Right cardiac atrium (tissue), 5 donors: ENCODE data around the gene DENND1A. TPM values are rescaled to one million over a fixed set of nuclear protein-coding genes. Genes with fewer than 3 reads are reported as not detected.

Source experiments
- ATAC-seq, 2 donors: fragments of 200-7000 bp; cut with Tn5 transposase; one replicate each; pipeline versions ENCODE4 v1.8.0 to v1.9.1; 2020; ENCODE audit warnings: moderate library complexity in 2 of 2, mild to moderate bottlenecking in 1 of 2
- DNase-seq, 3 donors: peaks; one replicate each; pipeline ENCODE4 v3.0.0-alpha.2; 2020
- H3K27ac ChIP-seq: one replicate; pipeline ENCODE4 v1.5.1; 2013; ENCODE audit warnings: mild to moderate bottlenecking, low read length, control low read depth, moderate library complexity
- H3K27me3 ChIP-seq: one replicate; pipeline ENCODE4 v1.6.1; 2013; ENCODE audit not compliant: control insufficient read depth, insufficient read depth
- H3K4me1 ChIP-seq: one replicate; pipeline ENCODE4 v1.6.1; 2013; ENCODE audit warnings: low read length; ENCODE audit not compliant: control insufficient read depth, insufficient read depth
- H3K4me3 ChIP-seq: one replicate; pipeline ENCODE4 v1.5.1; 2013; ENCODE audit warnings: low read length, control low read depth
- H3K9me3 ChIP-seq: one replicate; pipeline ENCODE4 v1.6.1; 2013; ENCODE audit warnings: low read length; ENCODE audit not compliant: control insufficient read depth
- WGBS: extraction: QIAGEN DNeasy Blood & Tissue Kit; methylation state at CpG from one replicate; pipeline ENCODE4 v1.1.7; 2013; 5-methylcytosine and 5-hydroxymethylcytosine counted together
- intact Hi-C, 4 donors: fragments of 100-400 bp; cut with DNase I; formaldehyde crosslinking; loops; one replicate each; pipeline versions ENCODE4 v1.11.0 to v1.14.0; 2022 to 2023
- polyA plus RNA-seq: library from polyadenylated mRNA; stranded (reverse); fragments of 200-250 nt; gene quantifications from one replicate; pipeline ENCODE4 v1.2.3, GENCODE V29; 2013
- total RNA-seq, 4 donors: library from RNA; stranded (reverse); fragmentation: NEBNext Ultra II Directional; extraction: Animal tissue kit (Norgen Biotek cat#: 25700); gene quantifications; one replicate each; pipeline ENCODE4 v1.2.1, GENCODE V29; 2021
- donor health status: healthy with polysubstance abuse.
- donor health status: DM: no; HTN: yes; CAD: no.
- donor health status: DM: no; HTN: no; CAD: no.
- donor health status: DM: no; HTN: yes; CAD: no; lungs with severe emphysema.
- donor health status: DM: yes; HTN: yes; CAD: no.

DENND1A gene
- total and polyA plus RNA-seq, 5 donors = 11.4 to 19.3 (median 17.4) TPM

DNA sequence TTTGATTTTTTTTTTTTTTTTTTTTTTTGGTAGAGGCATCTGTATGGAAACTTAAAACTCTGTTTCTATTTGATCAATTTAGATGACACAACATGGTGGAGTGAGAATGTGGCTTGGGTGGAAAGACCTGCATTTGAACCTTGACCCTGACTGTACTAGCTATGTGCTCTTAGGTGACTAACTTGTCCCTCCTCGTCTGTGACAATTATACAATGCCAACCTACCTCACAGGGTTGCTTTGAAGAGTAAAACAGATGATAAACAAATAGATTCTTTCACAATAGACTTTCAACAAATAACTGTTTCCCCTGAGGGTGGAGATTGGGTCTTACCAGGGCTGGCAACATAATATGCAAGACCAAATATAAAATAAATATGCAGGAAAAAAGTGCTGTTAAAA is 464.6 kb downstream of the DENND1A start:
- Histone ChIP-seq H3K9me3 (no peaks in the 10 kb centered on the region), H3K4me1 (no peaks in the 10 kb centered on the region), H3K27me3 (no peaks in the 10 kb centered on the region), H3K27ac (no peak overlapping the region), H3K4me3 (no peak overlapping the region)
- WGBS = 89% methylated on average over 1 of the region's 1 CpG
- ATAC-seq (no peak), DNase-seq (no peak)
- intact Hi-C loops = no loop called here

DNA sequence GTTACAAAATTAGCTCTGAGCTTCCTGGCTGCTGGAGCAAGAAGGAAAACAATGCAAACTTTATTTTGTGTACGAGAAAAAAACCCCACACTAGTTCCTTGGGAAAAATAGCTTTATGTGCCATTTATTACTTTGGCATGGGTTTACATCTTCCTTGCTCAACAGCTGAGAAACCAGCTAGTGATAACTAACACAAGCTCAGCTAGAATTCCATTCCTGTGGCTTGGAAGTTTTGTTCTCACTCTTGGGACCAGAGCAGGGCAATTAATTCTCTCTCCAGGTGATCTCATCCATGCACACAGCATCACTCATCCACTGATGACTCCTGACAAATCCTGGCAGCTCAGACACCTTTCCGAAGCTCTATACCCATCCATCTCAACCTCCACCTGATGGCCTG is 469.8 kb downstream of the DENND1A start:
- WGBS = 79% methylated on average over 2 of the region's 2 CpGs
- no peaks in the 10 kb centered on the region for H3K27me3 ChIP-seq
- no peak for DNase-seq
- intact Hi-C loops = no loop called here
- ATAC-seq = no peak
- H3K4me1 ChIP-seq = no peaks in the 10 kb centered on the region
- no peak overlapping the region for H3K27ac ChIP-seq
- no peaks in the 10 kb centered on the region for H3K9me3 ChIP-seq
- H3K4me3 ChIP-seq = no peak overlapping the region

DNA sequence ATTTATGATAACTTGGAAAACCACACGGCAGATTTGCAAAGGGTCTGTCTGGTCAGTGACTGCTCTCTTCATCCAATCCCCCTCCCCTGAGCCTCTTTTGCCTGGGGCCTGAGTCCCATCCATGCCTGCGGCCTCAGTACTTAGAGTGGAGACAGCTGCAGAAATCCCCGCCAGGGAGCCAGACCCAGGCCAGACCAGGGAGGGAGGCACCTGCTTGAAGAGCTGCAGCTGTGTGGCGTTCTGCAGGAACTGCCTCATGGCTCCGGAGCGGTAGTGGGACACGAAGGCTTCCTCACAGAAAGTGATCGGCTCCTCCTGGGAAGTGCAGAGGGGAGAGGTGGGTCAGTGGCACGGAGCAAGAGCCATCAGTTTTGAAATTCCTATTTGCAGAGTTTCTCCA is 472.3 kb downstream of the DENND1A start:
- 84% methylated on average over 9 of the region's 9 CpGs for WGBS
- no peak for ATAC-seq

DNA sequence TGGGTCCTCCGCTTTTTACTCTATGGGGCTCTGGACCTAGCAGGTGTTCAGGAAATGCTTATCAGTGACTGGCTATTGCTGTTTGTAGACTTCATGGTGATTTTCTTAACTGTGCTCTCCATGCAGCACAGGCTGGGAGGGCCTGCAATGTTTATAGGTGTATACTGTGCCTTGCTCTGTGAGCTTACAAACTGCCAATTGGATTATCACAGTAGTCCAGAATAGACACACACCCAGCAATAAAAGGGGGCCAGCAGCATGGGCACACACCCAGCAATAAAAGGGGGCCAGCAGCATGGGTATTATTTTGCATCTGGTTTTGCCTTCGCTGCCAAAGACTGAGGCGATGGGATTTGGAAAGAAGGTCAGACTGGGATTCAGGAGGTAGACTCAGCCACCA is 473.9 kb downstream of the DENND1A start:
- H3K9me3 ChIP-seq = no peaks in the 10 kb centered on the region
- H3K27me3 ChIP-seq = no peaks in the 10 kb centered on the region
- no peak overlapping the region for H3K27ac ChIP-seq
- DNase-seq = no peak
- WGBS = 92% methylated on average over 3 of the region's 3 CpGs
- H3K4me1 ChIP-seq = peaks cover 2% of the 10 kb centered on the region
- H3K4me3 ChIP-seq = no peak overlapping the region
- intact Hi-C loops = no loop called here
- ATAC-seq = no peak

More for the DNA sequence above, 472.3 kb downstream of the DENND1A start:
- Histone ChIP-seq H3K9me3 (no peaks in the 10 kb centered on the region), H3K4me1 (peaks cover 2% of the 10 kb centered on the region), H3K4me3 (no peak overlapping the region), H3K27me3 (no peaks in the 10 kb centered on the region), H3K27ac (no peak overlapping the region)
- peak in 2 of 3 donors; percentile 49 to 69 for DNase-seq
- intact Hi-C loops = no loop called here

DNA sequence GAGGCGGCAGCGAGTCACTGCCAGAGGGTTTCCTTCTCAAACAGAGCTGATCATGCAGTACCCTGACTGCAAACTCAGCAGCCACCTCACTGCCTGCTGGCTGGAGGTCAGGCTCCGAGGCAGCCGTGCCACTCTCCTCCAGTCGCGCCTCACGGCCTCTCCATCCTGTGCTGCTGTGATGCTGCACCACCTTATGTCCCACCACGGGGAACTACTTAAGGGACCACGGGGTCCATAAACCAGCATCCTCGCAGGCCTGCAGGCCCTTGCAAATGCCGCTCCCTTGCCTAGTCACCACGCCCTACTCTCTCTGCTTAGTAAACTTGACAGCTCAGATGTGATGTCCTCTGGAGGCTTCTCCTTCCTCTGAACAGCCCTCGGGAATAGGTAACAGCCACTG is 474.7 kb downstream of the DENND1A start:
- no peak for ATAC-seq

DNA sequence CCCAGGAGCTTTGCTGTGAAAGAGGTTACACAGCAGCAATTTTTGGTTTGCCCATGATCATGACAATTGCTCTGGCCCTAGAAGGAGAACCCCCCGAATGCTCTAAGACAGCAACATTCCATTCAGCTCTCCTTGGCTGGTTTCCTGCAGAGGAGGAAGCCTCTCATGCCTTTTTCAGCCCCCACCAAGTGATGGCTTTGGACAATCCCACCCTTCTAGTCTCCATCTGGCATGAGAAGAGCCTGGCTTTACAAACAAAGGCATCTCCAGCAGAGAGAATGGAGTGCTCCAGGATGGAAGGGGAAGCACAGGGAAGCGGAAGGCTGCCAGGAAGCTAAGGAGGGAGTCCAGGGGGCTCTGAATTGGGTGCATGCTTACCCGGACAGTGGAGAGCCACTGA is 475.6 kb downstream of the DENND1A start:
- WGBS = 69% methylated on average over 3 of the region's 3 CpGs
- Histone ChIP-seq H3K4me1 (peaks cover 2% of the 10 kb centered on the region), H3K27ac (no peak overlapping the region), H3K9me3 (no peaks in the 10 kb centered on the region), H3K27me3 (no peaks in the 10 kb centered on the region), H3K4me3 (no peak overlapping the region)
- peak; percentile 12 to 17 for ATAC-seq
- intact Hi-C loops = no loop called here
- no peak for DNase-seq

More for the DNA sequence above, 474.7 kb downstream of the DENND1A start:
- H3K4me1 ChIP-seq = peaks cover 2% of the 10 kb centered on the region
- no peak overlapping the region for H3K4me3 ChIP-seq
- H3K27ac ChIP-seq = no peak overlapping the region
- intact Hi-C loops = no loop called here
- H3K9me3 ChIP-seq = no peaks in the 10 kb centered on the region
- no peak for DNase-seq
- WGBS = 95% methylated on average over 13 of the region's 13 CpGs
- no peaks in the 10 kb centered on the region for H3K27me3 ChIP-seq

DNA sequence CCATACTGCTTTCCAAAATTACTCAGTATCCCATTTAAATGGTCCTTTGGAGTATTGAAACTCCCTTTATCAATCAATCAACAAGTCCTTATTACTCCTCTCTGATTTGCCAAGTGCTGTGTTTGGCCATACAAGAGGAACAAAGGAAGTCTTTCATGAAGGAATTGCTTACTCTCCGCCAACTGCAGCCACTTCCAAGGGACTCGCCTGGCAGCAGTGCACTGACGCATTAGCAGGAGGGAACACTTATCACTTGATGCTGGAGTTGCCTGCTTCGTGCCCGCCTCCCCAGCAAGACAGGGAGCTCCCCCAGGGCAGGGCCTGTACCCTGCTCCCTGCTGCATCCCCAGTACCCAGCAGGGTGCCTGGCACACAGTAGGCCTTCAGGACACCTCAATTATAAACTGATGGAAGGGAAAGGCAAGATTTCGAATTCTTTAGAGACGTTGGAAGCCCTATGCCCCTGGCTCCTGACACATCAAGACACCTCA is 476.1 kb downstream of the DENND1A start:
- no peaks in the 10 kb centered on the region for H3K27me3 ChIP-seq
- DNase-seq (peak; percentile 87 to 93 (median 88)), ATAC-seq (peak; percentile 86 to 93)
- no peak overlapping the region for H3K4me3 ChIP-seq
- WGBS = 73% methylated on average over 7 of the region's 7 CpGs
- no peaks in the 10 kb centered on the region for H3K9me3 ChIP-seq
- no peak overlapping the region for H3K27ac ChIP-seq
- intact Hi-C loops = no loop called here
- H3K4me1 ChIP-seq = peaks cover 2% of the 10 kb centered on the region

DNA sequence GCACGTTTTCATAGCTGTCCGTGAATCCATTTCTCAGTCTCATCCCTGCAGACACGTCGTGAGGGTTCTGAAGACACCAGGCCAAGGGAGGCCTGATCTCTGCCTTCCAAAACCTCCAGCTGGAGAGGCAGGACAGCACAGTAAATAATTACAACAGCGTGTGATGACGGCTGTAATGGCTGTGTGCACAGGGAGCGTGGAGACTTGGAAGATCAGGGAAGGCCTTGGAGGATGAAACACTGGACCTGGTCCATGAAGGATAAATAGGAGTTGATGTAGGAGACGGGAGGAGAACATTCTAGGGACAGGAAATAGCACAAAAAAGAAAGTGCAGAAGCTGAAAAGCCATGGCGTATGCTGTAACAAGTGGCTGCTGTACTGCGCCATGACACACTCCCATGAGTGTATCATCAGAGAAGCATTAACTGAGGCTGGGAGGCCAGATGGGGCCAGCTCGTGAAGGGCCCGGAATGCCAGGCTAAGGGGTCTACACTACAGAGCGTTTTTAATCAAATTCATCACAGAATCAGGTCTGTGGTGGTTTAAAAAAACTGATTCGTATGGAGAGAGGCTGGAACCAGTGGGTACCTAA is 476.8 kb downstream of the DENND1A start:
- intact Hi-C loops = no loop called here

DNA sequence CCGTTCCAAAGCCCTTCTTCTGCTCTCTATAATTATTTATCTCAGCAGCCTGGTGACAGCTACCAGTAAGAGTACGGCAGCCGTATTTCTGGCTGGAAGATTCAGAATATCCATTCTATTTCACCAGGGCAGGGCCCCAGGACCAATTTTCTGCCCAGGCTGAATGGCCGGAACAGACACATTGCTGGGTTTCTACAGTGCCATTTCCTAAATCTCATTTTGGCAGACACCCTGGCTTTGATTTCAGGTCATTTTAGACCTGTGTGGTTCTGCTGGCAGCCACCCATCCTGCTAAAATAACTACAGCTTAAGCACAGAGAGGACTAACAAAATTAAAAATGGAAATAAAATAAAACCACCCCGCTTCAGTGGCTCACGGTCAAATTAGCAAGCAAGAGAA is 478.9 kb downstream of the DENND1A start:
- DNase-seq = no peak
- Histone ChIP-seq H3K4me1 (peaks cover 4% of the 10 kb centered on the region), H3K27me3 (no peaks in the 10 kb centered on the region), H3K4me3 (no peak overlapping the region), H3K27ac (no peak overlapping the region), H3K9me3 (no peaks in the 10 kb centered on the region)
- ATAC-seq = no peak
- WGBS = 78% methylated on average over 6 of the region's 6 CpGs
- intact Hi-C loops = no loop called here

More for the DNA sequence above, 476.8 kb downstream of the DENND1A start:
- Histone ChIP-seq H3K9me3 (no peaks in the 10 kb centered on the region), H3K27ac (no peak overlapping the region), H3K4me1 (peaks cover 3% of the 10 kb centered on the region), H3K4me3 (no peak overlapping the region), H3K27me3 (no peaks in the 10 kb centered on the region)
- DNase-seq = peak in 1 of 3 donors; percentile 62
- ATAC-seq = peak; percentile 21 to 24
- 76% methylated on average over 14 of the region's 14 CpGs for WGBS

DNA sequence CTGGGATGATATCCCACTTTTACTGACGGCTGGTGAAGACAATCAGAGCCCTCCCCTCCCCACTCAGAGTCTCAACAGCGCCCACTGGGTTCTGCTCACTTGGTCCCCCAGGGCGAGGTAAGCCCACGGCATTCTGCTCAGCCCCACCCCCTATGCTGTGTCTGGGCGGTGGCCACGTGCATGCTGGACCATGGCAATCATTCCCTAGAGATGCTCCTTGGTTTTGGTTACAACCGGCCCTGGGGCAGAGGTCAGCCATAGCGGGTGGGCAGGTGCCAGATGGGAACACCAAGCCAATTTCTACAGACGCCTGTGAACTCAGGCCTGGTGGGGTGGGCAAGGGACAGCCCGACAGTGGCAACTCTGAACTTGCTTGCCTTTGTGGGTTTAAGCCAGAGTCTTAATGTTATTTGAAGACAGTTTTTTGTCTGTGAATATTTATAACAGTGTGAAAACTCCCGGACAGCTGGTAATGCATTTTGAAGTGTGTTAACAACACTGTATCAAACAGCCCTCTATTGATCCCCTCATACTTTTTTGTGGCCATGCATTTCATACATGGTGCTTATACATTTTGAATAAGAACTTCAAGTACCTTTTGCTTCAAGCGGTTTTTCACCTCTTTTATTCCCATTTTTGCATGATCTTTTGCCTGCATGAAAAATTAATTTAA is 479.7 kb downstream of the DENND1A start:
- Histone ChIP-seq H3K9me3 (no peaks in the 10 kb centered on the region), H3K4me3 (no peak overlapping the region), H3K4me1 (peaks cover 4% of the 10 kb centered on the region), H3K27ac (no peak overlapping the region), H3K27me3 (no peaks in the 10 kb centered on the region)
- no peak for DNase-seq
- 78% methylated on average over 12 of the region's 12 CpGs for WGBS
- no peak for ATAC-seq
- intact Hi-C loops = no loop called here

DNA sequence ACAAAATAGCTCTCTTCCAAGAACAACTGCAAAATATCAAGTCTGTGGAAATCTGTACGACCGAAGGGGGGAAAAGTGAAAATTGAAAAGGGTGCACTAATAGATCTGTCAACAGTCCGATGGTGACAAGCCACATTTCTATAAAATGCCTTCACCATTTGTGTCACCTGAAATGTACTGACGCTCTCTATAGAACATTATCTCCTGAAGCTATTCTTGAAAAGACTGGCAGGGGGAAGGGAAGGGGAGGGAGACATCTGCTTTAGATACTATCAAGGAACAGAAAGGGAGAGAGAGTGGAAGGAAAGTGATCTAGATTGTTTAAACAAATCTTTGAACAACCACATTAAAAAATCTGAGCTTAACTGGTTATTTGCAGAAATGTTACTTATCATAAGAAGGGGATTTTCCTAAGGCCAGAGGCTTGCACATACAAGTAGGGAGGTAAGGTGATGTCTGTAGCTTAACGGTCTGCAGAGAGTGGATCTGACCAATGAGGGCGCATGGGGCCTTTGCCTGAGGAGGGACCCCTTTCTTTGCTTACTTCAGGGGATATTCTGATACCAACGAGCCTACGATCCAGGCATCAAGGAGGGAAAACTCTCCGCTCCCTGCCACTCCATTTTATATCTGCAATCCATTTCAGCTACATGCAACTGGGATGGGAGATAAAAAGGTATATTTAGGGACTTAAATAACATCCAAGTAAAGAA is 481.8 kb downstream of the DENND1A start:
- H3K4me3 ChIP-seq = no peak overlapping the region
- H3K4me1 ChIP-seq = peaks cover 2% of the 10 kb centered on the region
- ATAC-seq (no peak), DNase-seq (no peak)
- intact Hi-C loops = no loop called here
- no peaks in the 10 kb centered on the region for H3K27me3 ChIP-seq
- H3K27ac ChIP-seq = no peak overlapping the region
- 80% methylated on average over 9 of the region's 9 CpGs for WGBS
- H3K9me3 ChIP-seq = no peaks in the 10 kb centered on the region
